HepG2 (cell line): ENCODE results near the gene CHST4. TPM values are rescaled to one million over a fixed set of nuclear protein-coding genes. Genes with fewer than 3 reads are reported as not detected.

Experiments used
- AGO2 ChIP-seq: fragments of 200-400 bp; formaldehyde crosslinking; optimal IDR thresholded peaks from 2 replicates; pipeline ENCODE3; 2017; ENCODE audit warnings: mild to moderate bottlenecking, low read depth, low read length, moderate library complexity
- CHD4 ChIP-seq: fragments of 200-600 bp; sonication (generic); IDR thresholded peaks from 2 replicates; pipeline ENCODE4 v1.7.0; 2017; ENCODE audit warnings: mild to moderate bottlenecking, low read length, borderline replicate concordance
- E2F5 ChIP-seq: sonication (generic); formaldehyde crosslinking; conservative IDR thresholded peaks from 2 replicates; pipeline ENCODE4 v1.4.0; 2020; ENCODE audit warnings: missing genetic modification reagents
- GLI4 ChIP-seq: sonication (generic); formaldehyde crosslinking; IDR thresholded peaks from 2 replicates; pipeline ENCODE4 v1.5.1; 2020; ENCODE audit warnings: missing genetic modification reagents, mild to moderate bottlenecking, moderate library complexity, borderline replicate concordance
- HMGXB3 ChIP-seq: sonication (generic); formaldehyde crosslinking; IDR thresholded peaks from 2 replicates; pipeline ENCODE4 v1.4.0; 2020; ENCODE audit warnings: missing genetic modification reagents, borderline replicate concordance
- HNF1A ChIP-seq, 2 experiments: sonication (generic) in 1 of 2; formaldehyde crosslinking in 1 of 2; IDR thresholded peaks; 2 replicates each; pipeline versions ENCODE4 v1.4.0 to v1.6.1; 2016 to 2020; ENCODE audit warnings: borderline replicate concordance in 1 of 2, low read depth in 1 of 2, mild to moderate bottlenecking in 1 of 2, missing genetic modification reagents in 1 of 2
- HNF4G ChIP-seq, 2 experiments: sonication (generic) in 1 of 2; formaldehyde crosslinking in 1 of 2; IDR thresholded peaks; 2 replicates each; pipeline versions ENCODE4 v1.4.0 to v1.6.1; 2011 to 2020; ENCODE audit warnings: borderline replicate concordance in 2 of 2, low read depth in 2 of 2, mild to moderate bottlenecking in 2 of 2, low read length in 1 of 2, missing genetic modification reagents in 1 of 2, moderate library complexity in 1 of 2
- KLF6 ChIP-seq: IDR thresholded peaks from 2 replicates; pipeline ENCODE4 v1.8.0; 2016; ENCODE audit warnings: missing biosample characterization, missing genetic modification reagents
- MIER3 ChIP-seq: IDR thresholded peaks from 2 replicates; pipeline ENCODE4 v1.6.1; 2016; ENCODE audit warnings: missing compliant biosample characterization, borderline replicate concordance
- POGK ChIP-seq: sonication (generic); formaldehyde crosslinking; conservative IDR thresholded peaks from 2 replicates; pipeline ENCODE4 v1.8.0; 2022; ENCODE audit warnings: mild to moderate bottlenecking, moderate library complexity, missing genetic modification reagents
- RFX3 ChIP-seq: IDR thresholded peaks from 2 replicates; pipeline ENCODE4 v1.6.1; 2016; ENCODE audit warnings: missing biosample characterization, missing genetic modification reagents
- SP4 ChIP-seq: sonication (generic); formaldehyde crosslinking; IDR thresholded peaks from 2 replicates; pipeline ENCODE4 v1.8.1; 2023; ENCODE audit warnings: mild to moderate bottlenecking, missing genetic modification reagents
- ZFP41 ChIP-seq: sonication (generic); formaldehyde crosslinking; IDR thresholded peaks from 2 replicates; pipeline ENCODE4 v1.4.0; 2020; ENCODE audit warnings: mild to moderate bottlenecking, missing genetic modification reagents, borderline replicate concordance
- ZNF121 ChIP-seq: sonication (generic); formaldehyde crosslinking; IDR thresholded peaks from 2 replicates; pipeline ENCODE4 v1.5.0; 2020; ENCODE audit warnings: mild to moderate bottlenecking, missing genetic modification reagents
- ZNF563 ChIP-seq: sonication (generic); formaldehyde crosslinking; IDR thresholded peaks from 2 replicates; pipeline ENCODE4 v1.8.0; 2022; ENCODE audit warnings: mild to moderate bottlenecking, moderate library complexity, missing genetic modification reagents
- ZNF766 ChIP-seq: sonication (generic); formaldehyde crosslinking; IDR thresholded peaks from 2 replicates; pipeline ENCODE4 v1.5.0; 2020; ENCODE audit warnings: missing genetic modification reagents, borderline replicate concordance
- polyA plus RNA-seq, 8 experiments: library from polyadenylated mRNA; depleted of rRNA in 3 of 8; stranded (reverse) in 7 of 8; unstranded in 1 of 8; fragments of >200 nt; fragmentation: Illumina TruSeq in 4 of 8; extraction: Trizol in 4 of 8; gene quantifications; 2 replicates each; pipeline versions ENCODE4 v1.2.1 to v1.2.3, GENCODE V29; 2011 to 2016; ENCODE audit warnings: low read depth in 4 of 8, missing spikeins in 1 of 8, mixed read lengths in 1 of 8; ENCODE audit not compliant: insufficient read depth in 1 of 8
- total RNA-seq, 5 experiments: library from RNA; depleted of rRNA; stranded (reverse); fragments of >200 nt; fragmentation: Illumina TruSeq; extraction: Trizol; gene quantifications; 2 replicates each; pipeline ENCODE4 v1.2.3, GENCODE V29; 2016; ENCODE audit warnings: low read depth in 1 of 5

CHST4 gene
- total and polyA plus RNA-seq, 2 of the 13 experiments (the other 11 are each of a cell fraction or from before 2014, with no cell fraction given), result not detected

- TF ChIP-seq HMGXB3 (CRISPR knock-in tag) (no peak), ZFP41 (CRISPR knock-in tag) (peak; percentile 36; the same call in 1 of the 2 replicates), SP4 (no peak), HNF4G (IDR thresholded peaks at IDR 0.05; ENCODE audit: borderline replicate concordance, low read depth, low read length) (no peak), HNF4G (CRISPR knock-in tag; IDR thresholded peaks at IDR 0.05; ENCODE audit: borderline replicate concordance, low read depth) (no peak), GLI4 (CRISPR knock-in tag) (0 out of 2 replicates have a peak, but pooled peaks have one; percentile 62), MIER3 (CRISPR knock-in tag) (0 out of 2 replicates have a peak, but pooled peaks have one; percentile 9), E2F5 (CRISPR knock-in tag) (no peak), ZNF563 (CRISPR knock-in tag) (no peak), ZNF766 (no peak), KLF6 (CRISPR knock-in tag) (no peak), CHD4 (0 out of 2 replicates have a peak, but pooled peaks have one; percentile 4), HNF1A (IDR thresholded peaks at IDR 0.05; ENCODE audit: low read depth) (no peak), HNF1A (CRISPR knock-in tag; IDR thresholded peaks at IDR 0.05; ENCODE audit: borderline replicate concordance) (no peak), POGK (0 out of 2 replicates have a peak, but pooled peaks have one; percentile 1), ZNF121 (CRISPR knock-in tag) (no peak), AGO2 (no peak), RFX3 (CRISPR knock-in tag) (peak; percentile 98)
Measured at GRCh38 chr16:71564335-71564967, 38.2 kb downstream of the CHST4 start (continued).
